ENCODE measurements around the gene SLC25A24.
"Not testable (repeated sequence)": the region's sequence is repeated elsewhere in the genome, so short reads cannot be mapped to it uniquely, and the experiment has no call there.

SLC25A24 gene

GRCh38 chr1:108193333-108193732 is 6.8 kb downstream of the SLC25A24 start:
- no peak for DNase-seq

GRCh38 chr1:108192581-108192980 is 7.6 kb downstream of the SLC25A24 start:
- DNase-seq = no peak

- no peak for DNase-seq
These were observed 9.3 kb downstream of the SLC25A24 start for GRCh38 chr1:108190686-108191416.

GRCh38 chr1:108190001-108190634 is 10.0 kb downstream of the SLC25A24 start:
- DNase-seq = no peak

- DNase-seq = peak; percentile 22
These were observed 11.3 kb downstream of the SLC25A24 start for GRCh38 chr1:108188801-108189200.

GRCh38 chr1:108182959-108183700 is 17.0 kb downstream of the SLC25A24 start:
- no peak for DNase-seq

- no peak for DNase-seq
These were observed 21.1 kb downstream of the SLC25A24 start for GRCh38 chr1:108179018-108179417.

GRCh38 chr1:108162409-108162808 is 37.7 kb downstream of the SLC25A24 start:
- not testable (repeated sequence) for DNase-seq

GRCh38 chr1:108159951-108160350 is 40.2 kb downstream of the SLC25A24 start:
- DNase-seq = not testable (repeated sequence)

GRCh38 chr1:108158893-108159453 is 41.2 kb downstream of the SLC25A24 start:
- no peak for DNase-seq

- no peak for DNase-seq
These were observed 45.8 kb downstream of the SLC25A24 start for GRCh38 chr1:108154314-108154713.

- DNase-seq = no peak
These were observed 47.3 kb downstream of the SLC25A24 start for GRCh38 chr1:108152782-108153222.

GRCh38 chr1:108151548-108151947 is 48.6 kb downstream of the SLC25A24 start:
- no peak for DNase-seq

- DNase-seq = no peak
These were observed 50.2 kb downstream of the SLC25A24 start for GRCh38 chr1:108149796-108150467.

- not testable (repeated sequence) for DNase-seq
These were observed 55.6 kb downstream of the SLC25A24 start for GRCh38 chr1:108144569-108144968.

- DNase-seq = no peak
These were observed 57.3 kb downstream of the SLC25A24 start for GRCh38 chr1:108142773-108143394.

GRCh38 chr1:108142258-108142657 is 57.9 kb downstream of the SLC25A24 start:
- no peak for DNase-seq

GRCh38 chr1:108141621-108142020 is 58.5 kb downstream of the SLC25A24 start:
- DNase-seq = no peak

- no peak for DNase-seq
These were observed 59.2 kb downstream of the SLC25A24 start for GRCh38 chr1:108140936-108141335.

GRCh38 chr1:108140177-108140576 is 60.0 kb downstream of the SLC25A24 start:
- no peak for DNase-seq

GRCh38 chr1:108139555-108139954 is 60.6 kb downstream of the SLC25A24 start:
- DNase-seq = not testable (repeated sequence)

GRCh38 chr1:108133148-108133547 is 67.0 kb downstream of the SLC25A24 start:
- DNase-seq = not testable (repeated sequence)

Measured in activated CD4-positive, alpha-beta T cell treated with anti-CD3 and anti-CD28 coated beads, Interleukin-2, amount 50 U/mL, for 16 hours (primary cell).